Lung (tissue), 16 donors: Measurements from ENCODE around the gene GSKIP. TPM values are rescaled to one million over a fixed set of nuclear protein-coding genes. Genes with fewer than 3 reads are reported as not detected.

ENCODE experiments used
- ATAC-seq: fragments of 200-7000 bp; cut with Tn5 transposase; one replicate; pipeline ENCODE4 v1.9.1; 2020; ENCODE audit warnings: moderate number of reproducible peaks; ENCODE audit not compliant: insufficient read depth, low FRiP score
- DNase-seq, 3 donors: peaks; one replicate each; pipeline ENCODE4 v3.0.0-alpha.2; 2013 to 2017
- H3K27ac ChIP-seq, 2 donors: one replicate each; pipeline ENCODE4 v1.5.1; 2013; ENCODE audit warnings: mild to moderate bottlenecking in 2 of 2, moderate library complexity in 2 of 2, control low read depth in 1 of 2, inconsistent platforms in 1 of 2, low read depth in 1 of 2, low read length in 1 of 2
- H3K27me3 ChIP-seq, 3 donors: one replicate each; pipeline ENCODE4 v1.5.1; 2013; ENCODE audit warnings: low read length in 2 of 3; ENCODE audit not compliant: control insufficient read depth in 3 of 3, insufficient read depth in 3 of 3
- H3K36me3 ChIP-seq, 4 donors: one replicate each; pipeline ENCODE4 v1.5.1; 2013; ENCODE audit warnings: low read length in 4 of 4, mild to moderate bottlenecking in 1 of 4, moderate library complexity in 1 of 4; ENCODE audit not compliant: control insufficient read depth in 4 of 4, insufficient read depth in 4 of 4
- H3K4me1 ChIP-seq, 5 donors: one replicate each; pipeline ENCODE4 v1.5.1; 2013; ENCODE audit warnings: low read length in 5 of 5, mild to moderate bottlenecking in 2 of 5, moderate library complexity in 1 of 5; ENCODE audit not compliant: control insufficient read depth in 5 of 5, insufficient read depth in 5 of 5
- H3K4me3 ChIP-seq: one replicate; pipeline ENCODE4 v1.5.1; 2013; ENCODE audit warnings: mild to moderate bottlenecking, control low read depth, moderate library complexity
- H3K9ac ChIP-seq, 2 donors: one replicate each; pipeline ENCODE4 v1.5.1; 2013; ENCODE audit warnings: low read length in 2 of 2, control low read depth in 1 of 2; ENCODE audit not compliant: insufficient read depth in 1 of 2
- H3K9me3 ChIP-seq, 4 donors: one replicate each; pipeline ENCODE4 v1.5.1; 2013; ENCODE audit warnings: low read length in 3 of 4, mild to moderate bottlenecking in 1 of 4, moderate library complexity in 1 of 4; ENCODE audit not compliant: control insufficient read depth in 4 of 4, insufficient read depth in 3 of 4
- CTCF ChIP-seq: IDR thresholded peaks from 2 replicates; pipeline ENCODE4 v1.5.1; 2012; ENCODE audit warnings: mild to moderate bottlenecking; ENCODE audit errors: control extremely low read depth, extremely low read depth
- WGBS, 2 donors: extraction: QIAGEN DNeasy Blood & Tissue Kit; methylation state at CpG; one replicate each; pipeline ENCODE4 v1.1.7; 2013; 5-methylcytosine and 5-hydroxymethylcytosine counted together
- long read RNA-seq, 5 donors: transcript quantifications; one replicate each; lab custom pipeline, GENCODE V29; 2026
- polyA plus RNA-seq, 2 donors: library from polyadenylated mRNA; stranded (reverse); fragments of 200-250 nt; gene quantifications; one replicate each; pipeline ENCODE4 v1.2.1, GENCODE V29; 2013
- total RNA-seq, 2 donors: library from RNA; depleted of rRNA in 1 of 2; stranded (reverse); fragments of >200 nt in 1 of 2; gene quantifications; one replicate each; pipeline ENCODE4 v1.2.1, GENCODE V29; 2014 to 2021
- donor health status: control.
- donor health status: control.
- donor health status: Bipolar disorder and iron deficiency.
- donor health status: healthy.
- donor health status: DM: yes; HTN: yes; CAD: no.

Gene GSKIP
- total RNA-seq (10 to 100 TPM; 14.8 to 20.6 TPM), polyA plus RNA-seq (10 to 100 TPM in 1 of 2 donors, 1 to 10 TPM in 1; 8.2 to 15.2 TPM)
- long read RNA-seq, donor 1, transcript GSKIP-205 (4 exons, 2,218 nt), result major isoform, 6 of 6 reads
- long read RNA-seq, donor 1, partial matches to known transcripts, result 0 of 6 reads
- long read RNA-seq, donor 1, other reads (novel, unspliced or antisense), result 0 of 6 reads
- long read RNA-seq, donor 2, partial matches to known transcripts, result 5 of 8 reads
- long read RNA-seq, donor 2, other reads (novel, unspliced or antisense), result 0 of 8 reads
- long read RNA-seq, donor 3, partial matches to known transcripts, result 0 of 2 reads
- long read RNA-seq, donor 3, other reads (novel, unspliced or antisense), result 0 of 2 reads
- long read RNA-seq, donor 4, partial matches to known transcripts, result 0 of 1 reads
- long read RNA-seq, donor 4, other reads (novel, unspliced or antisense), result 0 of 1 reads
- long read RNA-seq, donor 5, transcript GSKIP-205 (4 exons, 2,218 nt), result major isoform, 7 of 13 reads
- long read RNA-seq, donor 5, partial matches to known transcripts, result 5 of 13 reads
- long read RNA-seq, donor 5, other reads (novel, unspliced or antisense), result 0 of 13 reads

- peak within 1 kb of the TSS; percentile 98 for H3K4me3 ChIP-seq
- peak within 1 kb of the TSS; percentile 93 to 97 for H3K27ac ChIP-seq
- H3K9ac ChIP-seq, result peak within 1 kb of the TSS; percentile 80 to 84
- TF ChIP-seq CTCF, result no peak
- ATAC-seq (peak; percentile 94), DNase-seq (peak; percentile 96 to 97 (median 96))
- H3K9me3 ChIP-seq, result no peaks in the 10 kb centered on the region
- WGBS, 2 donors, result 0 to 1% methylated on average over 59 to 92 of the region's 92 CpGs
- no peaks in the 10 kb centered on the region for H3K27me3 ChIP-seq
- peaks cover 3 to 21% (median 9%) of the 10 kb centered on the region in 5 donors for H3K4me1 ChIP-seq
- H3K36me3 ChIP-seq, result peaks cover 0 to 3% (median 0%) of the 10 kb centered on the region in 4 donors
Observed at GRCh38 chr14:96362965-96363750, at the start of gene GSKIP, which contains the start of gene ATG2B. Gene GSKIP (plus strand): TSS chr14:96363526. CDS start chr14:96382248, 18,722 bp downstream. Gene ATG2B (minus strand): TSS chr14:96363341. CDS start chr14:96362976, 365 bp downstream.

DNA sequence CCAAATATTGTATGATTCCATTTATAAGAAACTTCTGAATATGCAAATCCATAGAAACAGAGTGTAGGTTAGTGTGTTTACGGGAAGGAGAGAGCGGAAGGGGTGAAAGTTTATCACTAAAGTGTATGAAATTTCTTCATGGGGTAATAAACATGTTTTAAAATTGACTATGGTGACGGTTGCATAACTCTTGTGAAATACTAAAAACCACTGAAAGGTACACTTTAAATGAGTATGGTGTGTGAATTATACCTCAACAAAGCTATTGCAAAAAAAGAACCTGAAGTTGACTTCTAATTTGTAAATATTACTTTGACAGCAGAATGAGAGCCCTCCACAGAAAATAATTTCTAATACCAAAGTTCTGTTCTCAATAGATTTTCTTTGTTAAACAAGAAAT is 47.2 kb upstream of the GSKIP start:
- peaks cover 6 to 37% (median 32%) of the 10 kb centered on the region in 4 donors for H3K36me3 ChIP-seq
- DNase-seq (no peak), ATAC-seq (no peak)
- TF ChIP-seq CTCF, result no peak
- H3K9me3 ChIP-seq, result no peaks in the 10 kb centered on the region
- no peaks in the 10 kb centered on the region for H3K4me1 ChIP-seq
- no peak overlapping the region for H3K27ac ChIP-seq
- no peak overlapping the region for H3K9ac ChIP-seq
- H3K4me3 ChIP-seq, result no peak overlapping the region
- H3K27me3 ChIP-seq, result no peaks in the 10 kb centered on the region
- 82 to 90% methylated on average over 3 of the region's 3 CpGs for WGBS, 2 donors

GRCh38 chr14:96318836-96319235 is 44.5 kb upstream of the GSKIP start:
- no peak for DNase-seq
- Histone ChIP-seq H3K4me1 (no peaks in the 10 kb centered on the region), H3K36me3 (peaks cover 6 to 49% (median 40%) of the 10 kb centered on the region in 4 donors), H3K27ac (no peak overlapping the region), H3K9me3 (no peaks in the 10 kb centered on the region), H3K4me3 (no peak overlapping the region), H3K9ac (no peak overlapping the region), H3K27me3 (no peaks in the 10 kb centered on the region)
- no peak for TF ChIP-seq CTCF
- ATAC-seq, result no peak
- 94 to 96% methylated on average over 9 of the region's 9 CpGs for WGBS, 2 donors
